Testis (tissue), 2 donors: ENCODE data around the gene EPGN.

Experiments
- POLR2A ChIP-seq: fragments of 450-650 bp; IDR thresholded peaks from one replicate; pipeline ENCODE4 v1.6.1; 2017; ENCODE audit warnings: antibody characterized with exemption, mild to moderate bottlenecking, moderate library complexity
- TF ChIP-seq, protein P1 (sequence below), 3 experiments: fragments of 450-650 bp in 2 of 3; fragments of 200-600 bp in 1 of 3; sonication (generic) in 1 of 3; IDR thresholded peaks; one replicate each; pipeline ENCODE4 v1.5.1; 2016 to 2019; ENCODE audit warnings: antibody characterized with exemption in 3 of 3, mild to moderate bottlenecking in 2 of 3, moderate library complexity in 1 of 3

- TF ChIP-seq, protein P1, sequence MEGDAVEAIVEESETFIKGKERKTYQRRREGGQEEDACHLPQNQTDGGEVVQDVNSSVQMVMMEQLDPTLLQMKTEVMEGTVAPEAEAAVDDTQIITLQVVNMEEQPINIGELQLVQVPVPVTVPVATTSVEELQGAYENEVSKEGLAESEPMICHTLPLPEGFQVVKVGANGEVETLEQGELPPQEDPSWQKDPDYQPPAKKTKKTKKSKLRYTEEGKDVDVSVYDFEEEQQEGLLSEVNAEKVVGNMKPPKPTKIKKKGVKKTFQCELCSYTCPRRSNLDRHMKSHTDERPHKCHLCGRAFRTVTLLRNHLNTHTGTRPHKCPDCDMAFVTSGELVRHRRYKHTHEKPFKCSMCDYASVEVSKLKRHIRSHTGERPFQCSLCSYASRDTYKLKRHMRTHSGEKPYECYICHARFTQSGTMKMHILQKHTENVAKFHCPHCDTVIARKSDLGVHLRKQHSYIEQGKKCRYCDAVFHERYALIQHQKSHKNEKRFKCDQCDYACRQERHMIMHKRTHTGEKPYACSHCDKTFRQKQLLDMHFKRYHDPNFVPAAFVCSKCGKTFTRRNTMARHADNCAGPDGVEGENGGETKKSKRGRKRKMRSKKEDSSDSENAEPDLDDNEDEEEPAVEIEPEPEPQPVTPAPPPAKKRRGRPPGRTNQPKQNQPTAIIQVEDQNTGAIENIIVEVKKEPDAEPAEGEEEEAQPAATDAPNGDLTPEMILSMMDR (IDR thresholded peaks at IDR 0.05), result no peak
- TF ChIP-seq POLR2A, result no peak
These were observed 16.8 kb upstream of the EPGN start for GRCh38 chr4:74291471-74291870.
